ENCODE data around the gene GMPPA.

GMPPA gene

GRCh38 chr2:219486380-219486959 lies 12.2 kb upstream of the GMPPA start:
- no peak for DNase-seq (ENCODE audit: low read depth, low spot score)
- in situ Hi-C loops (cut with HindIII; ENCODE audit: low sequenced_read_pairs), result no loop called here
- H3K4me3 ChIP-seq (ENCODE audit: low read depth, low read length), result no peak overlapping the region
- no peak for TF ChIP-seq CTCF (IDR thresholded peaks at IDR 0.05; ENCODE audit: low read depth, low read length)

- in situ Hi-C loops (cut with HindIII; ENCODE audit: low sequenced_read_pairs), result no loop called here
- TF ChIP-seq CTCF (IDR thresholded peaks at IDR 0.05; ENCODE audit: low read depth, low read length), result no peak
- no peak for DNase-seq (ENCODE audit: low read depth, low spot score)
- H3K4me3 ChIP-seq (ENCODE audit: low read depth, low read length), result no peak overlapping the region
These were observed 10.4 kb upstream of the GMPPA start for GRCh38 chr2:219488149-219488843.

- in situ Hi-C loops (cut with HindIII; ENCODE audit: low sequenced_read_pairs), result no loop called here
- no peak overlapping the region for H3K4me3 ChIP-seq (ENCODE audit: low read depth, low read length)
- DNase-seq (ENCODE audit: low read depth, low spot score), result no peak
- TF ChIP-seq CTCF (IDR thresholded peaks at IDR 0.05; ENCODE audit: low read depth, low read length), result no peak
These were observed 9.9 kb upstream of the GMPPA start for GRCh38 chr2:219488844-219489194.

GRCh38 chr2:219489315-219489714 lies 9.4 kb upstream of the GMPPA start:
- in situ Hi-C loops (cut with HindIII; ENCODE audit: low sequenced_read_pairs), result no loop called here
- H3K4me3 ChIP-seq (ENCODE audit: low read depth, low read length), result no peak overlapping the region
- no peak for DNase-seq (ENCODE audit: low read depth, low spot score)
- no peak for TF ChIP-seq CTCF (IDR thresholded peaks at IDR 0.05; ENCODE audit: low read depth, low read length)

- peak; percentile 22 for TF ChIP-seq CTCF (IDR thresholded peaks at IDR 0.05; ENCODE audit: low read depth, low read length)
- in situ Hi-C loops (cut with HindIII; ENCODE audit: low sequenced_read_pairs), result no loop called here
- no peak for DNase-seq (ENCODE audit: low read depth, low spot score)
- H3K4me3 ChIP-seq (ENCODE audit: low read depth, low read length), result no peak overlapping the region
These were observed 8.5 kb upstream of the GMPPA start for GRCh38 chr2:219490186-219490585.

- in situ Hi-C loops (cut with HindIII; ENCODE audit: low sequenced_read_pairs), result no loop called here
These were observed 8.0 kb upstream of the GMPPA start for GRCh38 chr2:219490600-219491130.

More at GRCh38 chr2:219490600-219491130, 8.0 kb upstream of the GMPPA start:
- no peak overlapping the region for H3K4me3 ChIP-seq (ENCODE audit: low read depth, low read length)
- no peak for TF ChIP-seq CTCF (IDR thresholded peaks at IDR 0.05; ENCODE audit: low read depth, low read length)
- DNase-seq (ENCODE audit: low read depth, low spot score), result no peak
